Kidney (tissue), 14 donors: ENCODE measurements around the gene CD40. TPM values are rescaled to one million over a fixed set of nuclear protein-coding genes. Genes with fewer than 3 reads are reported as not detected.

Experiments used
- DNase-seq, 5 donors: peaks; one replicate each; pipeline ENCODE4 v3.0.0-alpha.2; 2013 to 2020
- FAIRE-seq: peaks from 2 replicates; lab custom pipeline; 2012; peaks lifted over from hg19 to GRCh38; lab: Jason Lieb, UNC
- H3K27ac ChIP-seq, 2 donors: one replicate each; pipeline ENCODE4 v1.7.0; 2013; ENCODE audit warnings: low read depth in 2 of 2, low read length in 2 of 2, inconsistent platforms in 1 of 2
- H3K27me3 ChIP-seq: one replicate; pipeline ENCODE4 v1.7.1; 2013; ENCODE audit warnings: low read length, inconsistent platforms; ENCODE audit not compliant: control insufficient read depth, insufficient read depth
- H3K36me3 ChIP-seq, 3 donors: one replicate each; pipeline versions ENCODE4 v1.7.0 to v1.7.1; 2013; ENCODE audit warnings: low read length in 3 of 3, control low read depth in 1 of 3, inconsistent platforms in 1 of 3; ENCODE audit not compliant: insufficient read depth in 3 of 3, control insufficient read depth in 2 of 3
- H3K4me1 ChIP-seq, 3 donors: one replicate each; pipeline versions ENCODE4 v1.7.0 to v1.7.1; 2013; ENCODE audit warnings: low read length in 3 of 3, inconsistent platforms in 1 of 3, low read depth in 1 of 3; ENCODE audit not compliant: control insufficient read depth in 2 of 3, insufficient read depth in 2 of 3
- H3K4me3 ChIP-seq, 3 donors: one replicate each; pipeline versions ENCODE4 v1.7.0 to v1.8.1; 2013; ENCODE audit warnings: low read length in 3 of 3, control low read depth in 1 of 3, inconsistent platforms in 1 of 3
- H3K9ac ChIP-seq, 3 donors: one replicate each; pipeline versions ENCODE4 v1.7.0 to v1.7.1; 2013; ENCODE audit warnings: low read length in 3 of 3, control low read depth in 1 of 3, inconsistent platforms in 1 of 3
- H3K9me3 ChIP-seq, 3 donors: one replicate each; pipeline versions ENCODE4 v1.7.0 to v1.7.1; 2013; ENCODE audit warnings: low read length in 3 of 3, control low read depth in 1 of 3, inconsistent platforms in 1 of 3; ENCODE audit not compliant: control insufficient read depth in 2 of 3, insufficient read depth in 1 of 3
- CTCF ChIP-seq: IDR thresholded peaks from 3 replicates; pipeline ENCODE4 v1.5.1; 2012; ENCODE audit warnings: mild to moderate bottlenecking, moderate library complexity, borderline replicate concordance; ENCODE audit not compliant: insufficient read depth; ENCODE audit errors: extremely low read depth
- intact Hi-C: fragments of 100-400 bp; cut with DNase I; formaldehyde crosslinking; loops from one replicate; pipeline ENCODE4 v1.11.1; 2022
- polyA plus RNA-seq: library from polyadenylated mRNA; stranded (reverse); fragments of 350-450 nt; fragmentation: Illumina TruSeq; extraction: RNeasy Lipid Tissue Mini Kit (QIAGEN cat#74804); gene quantifications from one replicate; pipeline ENCODE4 v1.2.3, GENCODE V29; 2014; ENCODE audit warnings: low read depth, low replicate concordance; ENCODE audit not compliant: insufficient read depth
- total RNA-seq: library from RNA; stranded (reverse); fragmentation: NEBNext Ultra II Directional; extraction: Animal tissue kit (Norgen Biotek cat#: 25700); gene quantifications from one replicate; pipeline ENCODE4 v1.2.1, GENCODE V29; 2021
- donor health status: control.
- donor health status: control.
- donor health status: control.
- donor health status: control.
- donor health status: control.
- donor health status: DM: yes; HTN: yes; CAD: no.
- donor health status: Normal renal cell carcinoma (clear cell type).

Gene CD40
- total and polyA plus RNA-seq, 2 donors from 2014 or later = 15.7 to 25.2 TPM

GRCh38 chr20:46161921-46162320 lies 43.8 kb downstream of the CD40 start:
- no peak for DNase-seq
- intact Hi-C loops = no loop called here

DNA sequence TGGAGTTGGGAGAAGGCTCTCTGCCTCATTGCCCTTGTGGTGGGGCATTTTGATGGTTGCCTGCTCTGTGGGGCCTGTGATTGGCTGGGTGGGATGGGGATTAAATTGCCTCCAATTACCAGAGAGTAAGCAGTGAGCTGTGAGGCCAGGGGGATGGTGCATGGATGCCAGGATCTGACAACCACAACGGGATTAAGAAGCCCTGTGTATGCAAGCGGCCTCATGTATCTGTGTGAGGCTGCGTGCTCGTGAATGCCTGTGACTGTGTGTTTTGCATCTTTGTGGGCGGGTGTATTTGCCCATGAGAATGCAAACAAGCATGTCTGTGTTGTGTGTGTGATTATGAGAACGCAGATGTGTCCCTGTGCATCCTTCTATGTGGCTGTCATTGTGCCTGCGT lies 46.1 kb downstream of the CD40 start:
- no peaks in the 10 kb centered on the region for H3K4me1 ChIP-seq
- intact Hi-C loops = no loop called here
- peak in 2 of 5 donors; percentile 11 to 19 for DNase-seq
- no peaks in the 10 kb centered on the region for H3K9me3 ChIP-seq
- no peak overlapping the region for H3K27ac ChIP-seq
- no peak overlapping the region for H3K4me3 ChIP-seq
- no peaks in the 10 kb centered on the region for H3K27me3 ChIP-seq
- H3K9ac ChIP-seq = no peak overlapping the region
- no peak for FAIRE-seq
- TF ChIP-seq CTCF = no peak
- no peaks in the 10 kb centered on the region for H3K36me3 ChIP-seq

More at GRCh38 chr20:46161921-46162320, 43.8 kb downstream of the CD40 start:
- no peaks in the 10 kb centered on the region for H3K4me1 ChIP-seq
- no peak overlapping the region for H3K27ac ChIP-seq
- TF ChIP-seq CTCF = no peak
- FAIRE-seq = no peak
- no peak overlapping the region for H3K9ac ChIP-seq
- no peaks in the 10 kb centered on the region for H3K27me3 ChIP-seq
- no peaks in the 10 kb centered on the region for H3K36me3 ChIP-seq
- H3K9me3 ChIP-seq = no peaks in the 10 kb centered on the region
- H3K4me3 ChIP-seq = no peak overlapping the region

DNA sequence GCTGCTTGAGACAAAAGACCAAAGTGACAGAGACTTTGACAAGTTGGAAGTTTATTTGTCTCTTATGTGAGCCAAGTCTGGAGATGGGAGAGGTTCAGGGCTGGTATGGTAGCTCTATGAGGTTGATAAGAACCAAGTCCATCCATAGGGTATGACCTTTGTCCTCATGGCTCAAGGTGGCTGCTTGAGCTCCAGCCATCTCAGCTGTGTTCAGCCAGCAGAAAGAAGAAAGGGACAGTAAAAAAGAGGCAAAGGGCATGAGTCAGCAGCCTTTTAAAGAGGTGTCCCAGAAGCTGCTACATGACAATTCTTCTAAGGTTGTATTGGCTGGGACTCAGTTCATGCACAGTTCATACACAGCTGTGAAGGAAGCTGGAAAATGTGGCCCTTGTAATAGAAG lies 49.0 kb downstream of the CD40 start:
- no peak overlapping the region for H3K4me3 ChIP-seq
- no peak overlapping the region for H3K27ac ChIP-seq
- no peak overlapping the region for H3K9ac ChIP-seq
- no peaks in the 10 kb centered on the region for H3K27me3 ChIP-seq
- DNase-seq (no peak), FAIRE-seq (no peak)
- no peak for TF ChIP-seq CTCF
- H3K4me1 ChIP-seq = no peaks in the 10 kb centered on the region
- H3K36me3 ChIP-seq = no peaks in the 10 kb centered on the region
- no peaks in the 10 kb centered on the region for H3K9me3 ChIP-seq
- intact Hi-C loops = no loop called here

DNA sequence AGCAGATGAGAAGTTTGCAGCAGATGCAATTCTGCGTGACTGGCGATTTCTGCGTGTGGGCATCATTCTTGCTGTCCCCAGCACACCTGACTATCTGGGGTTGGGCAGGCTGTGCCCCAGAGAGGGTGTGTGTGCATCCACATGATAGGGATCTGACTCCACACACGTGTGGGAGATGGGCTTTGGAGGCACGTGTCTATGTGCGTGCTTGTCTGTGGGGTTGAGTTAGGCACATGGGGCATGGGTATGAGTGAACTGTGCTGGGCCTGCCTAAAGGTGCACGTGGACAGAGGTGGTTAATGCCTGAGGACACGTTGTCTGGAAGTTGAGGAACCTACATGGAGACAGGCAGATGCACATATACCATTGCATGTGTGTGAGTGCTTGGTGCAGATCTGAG lies 50.3 kb downstream of the CD40 start:
- Histone ChIP-seq H3K9me3 (no peaks in the 10 kb centered on the region), H3K4me3 (no peak overlapping the region), H3K27me3 (peaks cover 3% of the 10 kb centered on the region), H3K36me3 (no peaks in the 10 kb centered on the region), H3K4me1 (no peaks in the 10 kb centered on the region), H3K9ac (no peak overlapping the region), H3K27ac (no peak overlapping the region)
- TF ChIP-seq CTCF = no peak
- FAIRE-seq (no peak), DNase-seq (no peak)
- intact Hi-C loops = no loop called here
